ENCODE data around the gene CLMN. TPM values are rescaled to one million over a fixed set of nuclear protein-coding genes. Genes with fewer than 3 reads are reported as not detected.

Gene CLMN
- total and polyA plus RNA-seq, 2 of the 8 experiments (the other 6 are each of a cell fraction or from before 2014, with no cell fraction given) = 1.6 to 8.2 TPM

GRCh38 chr14:95326987-95327386 is 7.3 kb upstream of the CLMN start:
- Histone ChIP-seq H2AK5ac (ENCODE audit: low read depth, low read length) (no peak overlapping the region), H3K56ac (replicated peaks; ENCODE audit: insufficient read length, low read depth, low read length) (no peak overlapping the region), H2BK20ac (ENCODE audit: low read length) (no peak overlapping the region), H3K4me2 (ENCODE audit: insufficient read depth in 1 of 2, low read depth in 2 of 2, low read length in 2 of 2) (no peak overlapping the region), H2BK5ac (ENCODE audit: low read depth, low read length) (no peak overlapping the region), H3K14ac (ENCODE audit: insufficient read length) (no peak overlapping the region), H4K5ac (ENCODE audit: insufficient read length, low read depth, low read length) (no peak overlapping the region), H3K4me1 (replicated peaks in 1 of 4; ENCODE audit: control insufficient read depth in 3 of 4, insufficient read depth in 4 of 4, low read length in 3 of 4) (no peaks in the 10 kb centered on the region), H2BK15ac (ENCODE audit: low read length) (no peak overlapping the region), H3K18ac (ENCODE audit: extremely low read depth, low read length) (no peak overlapping the region), H3K27ac (ENCODE audit: low read depth, low read length) (no peak overlapping the region), H3K9ac (replicated peaks in 1 of 4; ENCODE audit: extremely low read depth in 1 of 4, low read depth in 3 of 4, low read length in 3 of 4) (no peak overlapping the region), H4K20me1 (replicated peaks in 1 of 2; ENCODE audit: control insufficient read depth in 1 of 2, insufficient read depth in 2 of 2, low read length in 2 of 2) (no peaks in the 10 kb centered on the region), H4K91ac (replicated peaks; ENCODE audit: insufficient read length, low read length) (no peak overlapping the region), H3K79me1 (ENCODE audit: low read depth, low read length) (no peaks in the 10 kb centered on the region), H2BK12ac (ENCODE audit: low read depth, low read length) (no peak overlapping the region), H3K4ac (replicated peaks; ENCODE audit: insufficient read length, low read depth, low read length) (no peak overlapping the region), H3K27me3 (replicated peaks in 1 of 4; ENCODE audit: control insufficient read depth in 3 of 4, extremely low read depth in 1 of 4, insufficient read depth in 3 of 4, low read length in 3 of 4) (no peaks in the 10 kb centered on the region; a peak in 1 of 7 replicates), H3K23ac (ENCODE audit: insufficient read length) (no peak overlapping the region), H2AFZ (ENCODE audit: low read length) (no peak overlapping the region), H2BK120ac (replicated peaks; ENCODE audit: low read depth, low read length) (no peak overlapping the region), H3K23me2 (ENCODE audit: low read depth, low read length) (no peaks in the 10 kb centered on the region), H3K4me3 (ENCODE audit: extremely low read depth in 1 of 4, insufficient read depth in 2 of 4, low read depth in 3 of 4, low read length in 4 of 4) (no peak overlapping the region), H3K79me2 (ENCODE audit: control insufficient read depth in 1 of 2, insufficient read depth in 2 of 2, low read length in 2 of 2) (no peaks in the 10 kb centered on the region), H4K8ac (ENCODE audit: extremely low read depth, insufficient read depth, low read length) (no peak overlapping the region), H3K36me3 (ENCODE audit: control insufficient read depth in 2 of 4, insufficient read depth in 4 of 4, low read length in 3 of 4) (no peaks in the 10 kb centered on the region), H3K9me3 (ENCODE audit: insufficient read depth in 2 of 2, low read depth in 1 of 2, low read length in 1 of 2) (no peaks in the 10 kb centered on the region)
- FAIRE-seq = no peak
- DNase-seq (ENCODE audit: low read depth in 1 of 2, low spot score in 2 of 2) = no peak
- ChIA-PET POLR2A (ENCODE audit: partially characterized antibody) (no interaction called here), CTCF (ENCODE audit: partially characterized antibody) (interaction anchor here (0.9 to 2.7 kb wide), 2 partner anchors 11 to 34 kb away, joined by 3 to 8 read pairs; no protein-coding TSS in a partner anchor)
- TF ChIP-seq CTCF (IDR thresholded peaks at IDR 0.05; ENCODE audit: control extremely low read depth in 1 of 3, insufficient read depth in 1 of 3, low read depth in 1 of 3, low read length in 3 of 3) (no peak), MAFK (IDR thresholded peaks at IDR 0.05; ENCODE audit: low read depth, low read length) (no peak), BACH1 (IDR thresholded peaks at IDR 0.05; ENCODE audit: low read length) (no peak)
- 96% methylated on average over 3 of the region's 3 CpGs; no CpG with 5 or more reads in 1 of the 2 experiments for WGBS, 2 experiments (ENCODE audit: extremely low coverage in 1 of 2, insufficient coverage in 1 of 2, insufficient read length in 1 of 2, insufficient replicate concordance in 2 of 2, low coverage in 1 of 2, low lambda C conversion rate in 2 of 2, missing lambda C conversion rate in 1 of 2)

Data from H1 (cell line).